ENCODE measurements around the gene RPL6.

Gene RPL6

GRCh38 chr12:112431965-112432364 lies 22.6 kb upstream of the RPL6 start:
- no peaks in the 10 kb centered on the region for H3K9me3 Mint-ChIP-seq
- H3K27ac Mint-ChIP-seq: no peak overlapping the region
- H3K4me1 Mint-ChIP-seq: no peaks in the 10 kb centered on the region
- no peaks in the 10 kb centered on the region for H3K27me3 Mint-ChIP-seq (ENCODE audit: low read depth)
- H3K4me3 Mint-ChIP-seq: no peak overlapping the region
- no peak for TF ChIP-seq CTCF (IDR thresholded peaks at IDR 0.05; ENCODE audit: unreplicated experiment in 3 of 3)
- peaks cover 5% of the 10 kb centered on the region for H3K36me3 Mint-ChIP-seq (ENCODE audit: low read depth)

- Mint-ChIP-seq H3K27me3 (ENCODE audit: low read depth) (no peaks in the 10 kb centered on the region), H3K27ac (no peak overlapping the region), H3K4me1 (no peaks in the 10 kb centered on the region), H3K4me3 (no peak overlapping the region), H3K9me3 (no peaks in the 10 kb centered on the region), H3K36me3 (ENCODE audit: low read depth) (peaks cover 5% of the 10 kb centered on the region)
- no peak for TF ChIP-seq CTCF (IDR thresholded peaks at IDR 0.05; ENCODE audit: unreplicated experiment in 3 of 3)
Observed at GRCh38 chr12:112430929-112431328, 21.5 kb upstream of the RPL6 start.

DNA sequence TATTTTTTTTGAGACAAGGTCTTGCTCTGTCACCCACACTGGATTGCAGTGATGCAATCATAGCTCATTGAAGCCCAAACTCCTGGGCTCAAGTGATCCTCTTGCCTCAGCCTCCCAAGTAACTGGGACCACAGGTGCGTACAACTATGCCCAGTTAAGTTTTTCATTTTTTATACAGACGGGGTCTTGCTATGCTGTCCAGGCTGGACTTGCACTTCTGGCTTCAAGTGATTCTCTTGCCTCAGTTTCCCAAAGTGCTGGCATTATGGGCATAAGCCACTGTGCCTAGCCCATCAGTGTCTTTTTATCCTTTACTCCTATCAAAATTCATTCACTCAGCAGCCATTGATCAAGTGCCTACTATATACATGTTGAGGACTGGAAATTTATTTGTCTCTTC lies 18.4 kb upstream of the RPL6 start:
- no peak overlapping the region for H3K27ac Mint-ChIP-seq
- no peaks in the 10 kb centered on the region for H3K9me3 Mint-ChIP-seq
- H3K36me3 Mint-ChIP-seq (ENCODE audit: low read depth): peaks cover 5% of the 10 kb centered on the region
- H3K4me1 Mint-ChIP-seq: peaks cover 9% of the 10 kb centered on the region
- no peak for TF ChIP-seq CTCF (IDR thresholded peaks at IDR 0.05; ENCODE audit: unreplicated experiment in 3 of 3)
- H3K4me3 Mint-ChIP-seq: no peak overlapping the region
- no peaks in the 10 kb centered on the region for H3K27me3 Mint-ChIP-seq (ENCODE audit: low read depth)

GRCh38 chr12:112425582-112426382 lies 16.4 kb upstream of the RPL6 start:
- H3K36me3 Mint-ChIP-seq (ENCODE audit: low read depth): peaks cover 5% of the 10 kb centered on the region
- H3K4me3 Mint-ChIP-seq: no peak overlapping the region
- no peaks in the 10 kb centered on the region for H3K27me3 Mint-ChIP-seq (ENCODE audit: low read depth)
- no peaks in the 10 kb centered on the region for H3K9me3 Mint-ChIP-seq
- TF ChIP-seq CTCF (IDR thresholded peaks at IDR 0.05; ENCODE audit: unreplicated experiment in 3 of 3): no peak
- no peak overlapping the region for H3K27ac Mint-ChIP-seq
- H3K4me1 Mint-ChIP-seq: peaks cover 24% of the 10 kb centered on the region

- Mint-ChIP-seq H3K27ac (peak overlapping the region in 1 of 3 experiments; percentile 35), H3K4me1 (peaks cover 36% of the 10 kb centered on the region), H3K27me3 (ENCODE audit: low read depth) (no peaks in the 10 kb centered on the region), H3K9me3 (no peaks in the 10 kb centered on the region), H3K36me3 (ENCODE audit: low read depth) (peaks cover 5% of the 10 kb centered on the region), H3K4me3 (no peak overlapping the region)
- TF ChIP-seq CTCF (IDR thresholded peaks at IDR 0.05; ENCODE audit: unreplicated experiment in 3 of 3): no peak
Observed at GRCh38 chr12:112424126-112424525, 14.7 kb upstream of the RPL6 start.

DNA sequence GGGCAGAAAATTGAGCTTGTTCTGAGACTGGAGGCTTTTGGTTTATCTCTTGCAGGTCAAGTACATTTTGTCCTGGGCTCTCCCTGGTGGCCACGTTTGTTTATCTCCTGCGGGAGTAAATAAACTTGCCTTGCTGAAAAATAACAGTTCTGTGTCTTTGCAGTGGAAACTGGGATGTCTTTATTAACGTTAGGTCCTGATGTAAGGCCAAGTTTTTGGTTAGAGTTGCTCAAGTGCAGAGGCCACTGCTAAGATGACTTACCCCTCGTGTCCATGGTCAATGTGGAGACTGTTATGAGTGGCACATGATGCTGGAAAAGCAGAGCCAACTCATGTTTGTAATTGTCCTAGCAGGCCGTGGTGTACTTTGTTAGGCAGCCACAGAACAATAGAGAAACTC lies 13.1 kb upstream of the RPL6 start:
- no peaks in the 10 kb centered on the region for H3K27me3 Mint-ChIP-seq (ENCODE audit: low read depth)
- H3K9me3 Mint-ChIP-seq: no peaks in the 10 kb centered on the region
- no peaks in the 10 kb centered on the region for H3K36me3 Mint-ChIP-seq (ENCODE audit: low read depth)
- peak overlapping the region in 2 of 3 experiments; percentile 11 to 18 for H3K27ac Mint-ChIP-seq
- peak overlapping the region; percentile 6 to 20 (median 7) for H3K4me3 Mint-ChIP-seq
- H3K4me1 Mint-ChIP-seq: peaks cover 40% of the 10 kb centered on the region
- TF ChIP-seq CTCF (IDR thresholded peaks at IDR 0.05; ENCODE audit: unreplicated experiment in 3 of 3): no peak

Data from nephron (organoid).